PC-9 (cell line): Measurements from ENCODE around the gene PDGFD. TPM values are rescaled to one million over a fixed set of nuclear protein-coding genes. Genes with fewer than 3 reads are reported as not detected.

ENCODE experiments used
- BruUV-seq: library from RNA; stranded (reverse); fragments of 400-500 nt; replicated peaks from 2 replicates; lab custom pipeline; 2021; lab: Mats Ljungman, UMichigan
- CTCF ChIA-PET: fragments of 300-600 bp; sonication (Branson Sonifier 250); formaldehyde crosslinking; loops from one replicate; lab custom pipeline; 2022; ENCODE audit warnings: antibody characterized with exemption; lab: Charles Lee
- POLR2A ChIA-PET: fragments of 300-600 bp; sonication (Branson Sonifier 250); formaldehyde crosslinking; loops from one replicate; lab custom pipeline; 2022; ENCODE audit warnings: antibody characterized with exemption; ENCODE audit not compliant: unreplicated experiment; lab: Charles Lee
- DNase-seq, 2 experiments: peaks; one replicate each; pipeline versions ENCODE4 v3.0.0 to v3.0.0-alpha.2; 2015 to 2022; ENCODE audit warnings: mixed read lengths in 1 of 2
- H2AFZ ChIP-seq: fragments of 200-600 bp; sonication (generic); 2 replicates; pipeline ENCODE4 v1.8.1; 2017; ENCODE audit warnings: antibody characterized with exemption
- H3F3A ChIP-seq: fragments of 200-600 bp; sonication (generic); 2 replicates; pipeline ENCODE4 v1.8.1; 2017; ENCODE audit warnings: antibody characterized with exemption, mild to moderate bottlenecking, low read depth; ENCODE audit not compliant: insufficient read depth
- H3K27ac ChIP-seq: fragments of 200-600 bp; sonication (generic); 2 replicates; pipeline ENCODE4 v1.6.1; 2016; ENCODE audit warnings: mixed run types
- H3K27me3 ChIP-seq: fragments of 200-600 bp; sonication (generic); 2 replicates; pipeline ENCODE4 v1.6.1; 2016; ENCODE audit warnings: low read depth, mixed run types; ENCODE audit not compliant: insufficient read depth
- H3K36me3 ChIP-seq: fragments of 200-600 bp; sonication (generic); 2 replicates; pipeline ENCODE4 v1.6.1; 2016; ENCODE audit warnings: low read depth, mixed run types
- H3K4me1 ChIP-seq: fragments of 200-600 bp; sonication (generic); replicated peaks from 2 replicates; pipeline ENCODE4 v1.6.1; 2016; ENCODE audit warnings: mixed run types; ENCODE audit not compliant: insufficient read depth
- H3K4me2 ChIP-seq: fragments of 200-600 bp; sonication (generic); 2 replicates; pipeline ENCODE4 v1.6.1; 2017; ENCODE audit warnings: mixed run types
- H3K4me3 ChIP-seq: fragments of 200-600 bp; sonication (generic); 2 replicates; pipeline ENCODE4 v1.6.1; 2016; ENCODE audit warnings: mixed run types
- H3K79me2 ChIP-seq: fragments of 200-600 bp; sonication (generic); 2 replicates; pipeline ENCODE4 v1.6.1; 2017; ENCODE audit warnings: low read depth, mixed run types
- H3K9me2 ChIP-seq: fragments of 200-600 bp; sonication (generic); 2 replicates; pipeline ENCODE4 v1.8.1; 2017; ENCODE audit warnings: mild to moderate bottlenecking; ENCODE audit not compliant: insufficient read depth
- H3K9me3 ChIP-seq: fragments of 200-600 bp; sonication (generic); 2 replicates; pipeline ENCODE4 v1.8.1; 2016; ENCODE audit warnings: low read depth; ENCODE audit not compliant: insufficient read depth
- H4K20me1 ChIP-seq: fragments of 200-600 bp; sonication (generic); 2 replicates; pipeline ENCODE4 v1.8.1; 2017; ENCODE audit not compliant: insufficient read depth
- EZH2 ChIP-seq: fragments of 200-600 bp; sonication (generic); IDR thresholded peaks from 2 replicates; pipeline ENCODE4 v1.8.0; 2017; ENCODE audit warnings: antibody characterized with exemption, low read depth
- intact Hi-C: fragments of 100-400 bp; cut with micrococcal nuclease; formaldehyde crosslinking; loops from one replicate; pipeline ENCODE4 v1.10.0; 2022; ENCODE audit not compliant: unreplicated experiment
- total RNA-seq: library from RNA; stranded (reverse); gene quantifications from 2 replicates; pipeline ENCODE4 v1.2.3, GENCODE V29; 2021
- TF ChIP-seq, protein P1 (sequence below): fragments of 200-600 bp; sonication (generic); conservative IDR thresholded peaks from 2 replicates; pipeline ENCODE4 v1.6.1; 2017; ENCODE audit warnings: mixed run types, antibody characterized with exemption, mild to moderate bottlenecking, moderate library complexity

The PDGFD gene
- total RNA-seq, 1 experiment from 2014 or later = 6.1 TPM

DNA sequence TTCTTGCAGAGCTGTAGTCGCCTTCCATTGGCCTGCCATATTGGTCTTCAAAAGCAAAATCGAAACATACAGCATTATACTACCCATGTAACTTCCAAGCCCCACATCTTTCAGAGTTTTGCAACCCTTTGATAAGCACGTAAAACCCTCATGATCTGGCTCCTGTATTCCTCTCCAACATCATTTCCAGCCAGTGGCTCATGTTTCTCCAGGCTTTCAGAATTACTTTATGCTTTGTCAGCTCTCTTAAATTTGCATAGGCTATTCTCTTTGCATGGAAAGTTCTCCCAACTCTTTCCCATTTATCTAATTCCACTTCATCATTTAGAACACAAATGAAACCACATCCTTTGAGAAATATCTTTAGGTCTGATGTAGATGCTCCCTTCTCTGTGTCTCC, 195.3 kb downstream of the PDGFD start:
- no peak overlapping the region for H2AFZ ChIP-seq
- ChIA-PET POLR2A (no interaction called here), CTCF (no interaction called here)
- no peaks in the 10 kb centered on the region for H4K20me1 ChIP-seq
- H3K9me3 ChIP-seq = no peaks in the 10 kb centered on the region
- H3K4me2 ChIP-seq = no peak overlapping the region
- no peaks in the 10 kb centered on the region for H3K79me2 ChIP-seq
- H3K4me3 ChIP-seq = no peak overlapping the region
- H3K27me3 ChIP-seq = no peaks in the 10 kb centered on the region
- H3F3A ChIP-seq = no peaks in the 10 kb centered on the region
- BruUV-seq = no TSS peak
- no peaks in the 10 kb centered on the region for H3K36me3 ChIP-seq
- no peak for DNase-seq
- no peaks in the 10 kb centered on the region for H3K9me2 ChIP-seq
- H3K4me1 ChIP-seq = no peaks in the 10 kb centered on the region
- no peak overlapping the region for H3K27ac ChIP-seq
- intact Hi-C loops = no loop called here
- no peak for TF ChIP-seq EZH2
- TF ChIP-seq, protein P1, sequence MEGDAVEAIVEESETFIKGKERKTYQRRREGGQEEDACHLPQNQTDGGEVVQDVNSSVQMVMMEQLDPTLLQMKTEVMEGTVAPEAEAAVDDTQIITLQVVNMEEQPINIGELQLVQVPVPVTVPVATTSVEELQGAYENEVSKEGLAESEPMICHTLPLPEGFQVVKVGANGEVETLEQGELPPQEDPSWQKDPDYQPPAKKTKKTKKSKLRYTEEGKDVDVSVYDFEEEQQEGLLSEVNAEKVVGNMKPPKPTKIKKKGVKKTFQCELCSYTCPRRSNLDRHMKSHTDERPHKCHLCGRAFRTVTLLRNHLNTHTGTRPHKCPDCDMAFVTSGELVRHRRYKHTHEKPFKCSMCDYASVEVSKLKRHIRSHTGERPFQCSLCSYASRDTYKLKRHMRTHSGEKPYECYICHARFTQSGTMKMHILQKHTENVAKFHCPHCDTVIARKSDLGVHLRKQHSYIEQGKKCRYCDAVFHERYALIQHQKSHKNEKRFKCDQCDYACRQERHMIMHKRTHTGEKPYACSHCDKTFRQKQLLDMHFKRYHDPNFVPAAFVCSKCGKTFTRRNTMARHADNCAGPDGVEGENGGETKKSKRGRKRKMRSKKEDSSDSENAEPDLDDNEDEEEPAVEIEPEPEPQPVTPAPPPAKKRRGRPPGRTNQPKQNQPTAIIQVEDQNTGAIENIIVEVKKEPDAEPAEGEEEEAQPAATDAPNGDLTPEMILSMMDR = no peak

- no peaks in the 10 kb centered on the region for H3F3A ChIP-seq
- ChIA-PET CTCF (no interaction called here), POLR2A (no interaction called here)
- no peaks in the 10 kb centered on the region for H3K9me2 ChIP-seq
- BruUV-seq = no TSS peak
- no peaks in the 10 kb centered on the region for H3K4me1 ChIP-seq
- no peak overlapping the region for H3K4me2 ChIP-seq
- H2AFZ ChIP-seq = no peak overlapping the region
- no peak overlapping the region for H3K4me3 ChIP-seq
- H3K79me2 ChIP-seq = no peaks in the 10 kb centered on the region
- no peaks in the 10 kb centered on the region for H3K9me3 ChIP-seq
- H3K36me3 ChIP-seq = no peaks in the 10 kb centered on the region
- no peaks in the 10 kb centered on the region for H3K27me3 ChIP-seq
- no peaks in the 10 kb centered on the region for H4K20me1 ChIP-seq
- no peak for DNase-seq
- TF ChIP-seq EZH2 = no peak
- TF ChIP-seq, protein P1 = no peak
- intact Hi-C loops = no loop called here
- no peak overlapping the region for H3K27ac ChIP-seq
These were observed 196.0 kb downstream of the PDGFD start for GRCh38 chr11:103967985-103968384.

- TF ChIP-seq, protein P1 = no peak
- TF ChIP-seq EZH2 = no peak
- CTCF ChIA-PET = no interaction called here
- BruUV-seq = no TSS peak
These were observed 199.6 kb downstream of the PDGFD start for GRCh38 chr11:103964390-103964789.

More at GRCh38 chr11:103964390-103964789, 199.6 kb downstream of the PDGFD start:
- H3K9me2 ChIP-seq = no peaks in the 10 kb centered on the region
- 0 out of 2 replicates have a peak, but pooled peaks cover 11% of the 10 kb centered on the region for H3K4me1 ChIP-seq
- no peak overlapping the region for H2AFZ ChIP-seq
- no peak overlapping the region for H3K4me2 ChIP-seq
- DNase-seq = no peak
- no peak overlapping the region for H3K27ac ChIP-seq
- intact Hi-C loops = no loop called here
- POLR2A ChIA-PET = no interaction called here
- no peaks in the 10 kb centered on the region for H3K27me3 ChIP-seq
- H3K4me3 ChIP-seq = no peak overlapping the region
- no peaks in the 10 kb centered on the region for H3K79me2 ChIP-seq
- H4K20me1 ChIP-seq = no peaks in the 10 kb centered on the region
- peaks cover 9% of the 10 kb centered on the region; the same call in 1 of the 2 replicates for H3K9me3 ChIP-seq
- H3K36me3 ChIP-seq = no peaks in the 10 kb centered on the region
- no peaks in the 10 kb centered on the region for H3F3A ChIP-seq
